GM19328 (cell line): ENCODE results near the gene HOXD9.

Experiments
- ATAC-seq: cut with Tn5 transposase; IDR thresholded peaks from one replicate; pipeline ENCODE4 v1.9.1; 2021; ENCODE audit warnings: mild to moderate bottlenecking, moderate library complexity; ENCODE audit not compliant: unreplicated experiment

Gene HOXD9

GRCh38 chr2:176164611-176165369 is 42.3 kb downstream of the HOXD9 start:
- no peak for ATAC-seq

DNA sequence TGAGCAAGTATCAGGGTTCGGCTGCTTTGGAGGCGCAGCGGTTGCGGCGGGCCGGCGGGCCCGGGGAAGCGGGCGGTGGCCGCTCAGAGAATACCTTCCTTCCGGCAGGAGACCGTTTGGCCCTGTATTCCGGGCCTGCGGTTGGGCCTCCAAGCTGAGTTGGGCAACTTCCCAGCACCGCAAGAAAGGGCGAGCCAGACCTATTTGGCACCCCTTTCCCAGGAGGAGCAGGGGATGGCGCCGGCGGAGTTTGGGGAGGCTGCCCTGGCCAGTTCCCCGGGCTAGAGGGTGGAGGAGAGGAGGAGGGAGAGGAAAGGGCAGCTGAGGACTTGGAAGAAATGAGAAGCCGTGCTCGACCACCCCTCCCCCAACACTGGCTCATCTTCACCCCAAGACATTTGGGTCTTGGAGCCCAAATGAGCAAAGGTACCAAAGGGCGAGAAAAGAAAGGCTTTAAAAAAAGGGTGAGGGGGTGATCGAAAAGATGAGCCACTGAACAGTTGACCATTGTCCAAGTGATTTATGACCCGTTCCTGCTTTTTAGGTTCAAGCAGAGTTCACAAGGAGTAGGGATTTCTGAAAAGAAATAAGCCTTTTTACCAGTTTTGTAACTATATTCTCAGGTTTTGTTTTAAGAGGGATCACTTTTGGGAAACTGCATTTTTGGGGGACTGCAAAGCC is 43.0 kb downstream of the HOXD9 start:
- ATAC-seq, result no peak

DNA sequence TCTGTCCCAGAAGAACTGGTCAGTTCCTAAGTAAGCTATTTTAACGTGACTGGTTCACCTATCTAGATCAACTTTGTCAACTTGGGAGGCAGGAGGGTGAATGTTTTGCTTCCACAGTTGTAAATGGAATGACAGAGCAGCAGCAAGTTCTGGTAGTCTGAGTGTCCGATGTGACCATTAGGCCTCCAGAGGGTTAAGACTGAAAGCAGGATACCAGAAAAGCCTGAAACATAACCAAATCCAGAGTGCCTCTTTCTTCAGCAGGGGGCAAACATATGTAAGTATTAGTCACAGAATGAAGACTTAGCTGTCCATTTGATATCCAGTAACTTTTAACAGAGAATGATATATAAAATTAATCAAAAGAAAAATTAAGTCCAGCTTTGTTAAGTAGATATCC is 43.8 kb downstream of the HOXD9 start:
- ATAC-seq, result no peak

- ATAC-seq, result no peak
Measured at GRCh38 chr2:176167398-176167797, 44.9 kb downstream of the HOXD9 start.

DNA sequence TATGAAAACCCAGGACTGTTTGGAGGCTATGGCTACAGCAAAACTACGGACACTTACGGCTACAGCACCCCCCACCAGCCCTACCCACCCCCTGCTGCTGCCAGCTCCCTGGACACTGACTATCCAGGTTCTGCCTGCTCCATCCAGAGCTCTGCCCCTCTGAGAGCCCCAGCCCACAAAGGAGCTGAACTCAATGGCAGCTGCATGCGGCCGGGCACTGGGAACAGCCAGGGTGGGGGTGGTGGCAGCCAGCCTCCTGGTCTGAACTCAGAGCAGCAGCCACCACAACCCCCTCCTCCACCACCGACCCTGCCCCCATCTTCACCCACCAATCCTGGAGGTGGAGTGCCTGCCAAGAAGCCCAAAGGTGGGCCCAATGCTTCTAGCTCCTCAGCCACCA is 46.7 kb downstream of the HOXD9 start:
- ATAC-seq, result no peak

- ATAC-seq, result no peak
Measured at GRCh38 chr2:176169711-176170110, 47.2 kb downstream of the HOXD9 start.

GRCh38 chr2:176170602-176171305 is 48.2 kb downstream of the HOXD9 start:
- no peak for ATAC-seq

GRCh38 chr2:176171351-176172006 is 49.0 kb downstream of the HOXD9 start:
- ATAC-seq, result no peak

DNA sequence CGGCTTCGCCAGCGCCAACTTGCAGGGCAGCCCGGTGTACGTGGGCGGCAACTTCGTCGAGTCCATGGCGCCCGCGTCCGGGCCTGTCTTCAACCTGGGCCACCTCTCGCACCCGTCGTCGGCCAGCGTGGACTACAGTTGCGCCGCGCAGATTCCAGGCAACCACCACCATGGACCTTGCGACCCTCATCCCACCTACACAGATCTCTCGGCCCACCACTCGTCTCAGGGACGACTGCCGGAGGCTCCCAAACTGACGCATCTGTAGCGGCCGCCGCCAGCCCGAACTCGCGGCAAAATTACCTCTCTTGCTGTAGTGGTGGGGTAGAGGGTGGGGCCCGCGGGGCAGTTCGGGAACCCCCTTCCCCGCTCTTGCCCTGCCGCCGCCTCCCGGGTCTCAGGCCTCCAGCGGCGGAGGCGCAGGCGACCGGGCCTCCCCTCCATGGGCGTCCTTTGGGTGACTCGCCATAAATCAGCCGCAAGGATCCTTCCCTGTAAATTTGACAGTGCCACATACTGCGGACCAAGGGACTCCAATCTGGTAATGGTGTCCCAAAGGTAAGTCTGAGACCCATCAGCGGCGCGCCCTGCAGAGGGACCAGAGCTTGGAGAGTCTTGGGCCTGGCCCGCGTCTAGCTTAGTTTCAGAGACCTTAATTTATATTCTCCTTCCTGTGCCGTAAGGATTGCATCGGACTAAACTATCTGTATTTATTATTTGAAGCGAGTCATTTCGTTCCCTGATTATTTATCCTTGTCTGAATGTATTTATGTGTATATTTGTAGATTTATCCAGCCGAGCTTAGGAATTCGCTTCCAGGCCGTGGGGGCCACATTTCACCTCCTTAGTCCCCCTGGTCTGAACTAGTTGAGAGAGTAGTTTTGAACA is 49.7 kb downstream of the HOXD9 start:
- no peak for ATAC-seq

DNA sequence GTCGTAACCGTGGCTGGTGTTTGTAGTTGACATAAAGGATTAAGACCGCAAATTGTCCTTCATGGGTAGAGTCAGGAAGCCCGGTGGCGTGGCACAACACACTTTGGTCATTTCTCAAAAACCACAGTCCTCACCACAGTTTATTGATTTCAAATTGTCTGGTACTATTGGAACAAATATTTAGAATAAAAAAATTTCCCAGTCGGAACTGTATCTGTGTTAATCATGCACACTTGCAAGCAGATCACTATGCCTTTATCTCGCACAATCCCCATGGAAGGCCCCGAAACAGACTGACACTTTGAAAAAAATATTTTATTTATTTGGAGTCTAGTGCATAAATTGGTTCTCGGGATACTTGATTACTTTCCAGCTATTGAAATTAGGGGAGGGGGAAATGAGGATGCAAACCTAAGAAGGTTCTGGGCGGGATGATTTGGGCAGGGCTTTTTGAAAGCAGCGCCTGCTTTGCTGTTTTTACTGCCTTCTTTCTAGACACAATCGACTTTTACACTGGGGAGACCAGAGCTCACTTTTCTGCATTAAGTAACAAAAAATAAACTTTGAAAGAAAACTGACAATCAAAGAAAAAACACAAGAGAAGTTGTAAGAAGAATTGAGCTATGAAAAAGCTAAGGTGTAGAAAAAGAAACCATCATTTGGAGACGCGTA is 50.5 kb downstream of the HOXD9 start:
- no peak for ATAC-seq

DNA sequence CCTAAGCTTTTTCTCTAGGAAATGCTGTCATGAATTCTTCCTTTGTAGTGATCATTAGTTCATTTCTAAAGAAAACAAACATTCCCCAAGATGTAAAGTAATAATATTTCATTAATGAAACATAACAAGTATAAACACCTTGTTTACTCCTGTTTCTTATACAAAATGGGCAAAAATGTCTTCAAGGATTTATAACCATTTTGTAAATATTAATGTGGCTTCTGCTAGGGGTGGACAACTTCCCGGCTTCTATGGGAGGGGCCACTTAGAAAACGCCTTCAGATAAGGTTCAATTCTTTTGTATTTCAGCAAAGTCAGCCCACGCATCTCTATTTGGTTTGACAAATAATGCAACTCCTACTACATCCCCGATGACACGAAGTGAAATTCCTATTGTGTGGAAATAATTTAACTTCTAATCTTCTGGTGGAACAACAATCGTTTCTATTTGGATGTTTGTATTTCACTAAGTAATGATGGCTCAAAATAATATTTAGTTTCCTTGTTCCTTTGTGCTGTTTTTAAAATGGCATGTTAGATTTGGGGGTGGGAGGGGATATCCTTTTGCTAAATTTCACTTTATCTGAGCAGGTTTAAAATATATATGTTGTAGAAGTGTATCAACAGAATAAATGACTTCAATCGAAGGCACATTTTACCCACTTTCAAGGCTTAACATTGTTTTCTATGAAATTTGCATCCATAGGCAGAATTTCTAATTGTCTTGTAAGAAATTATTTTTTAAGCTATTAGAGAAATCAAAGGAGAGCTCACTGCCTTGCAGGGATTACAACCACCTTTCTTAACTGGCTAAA is 51.3 kb downstream of the HOXD9 start:
- ATAC-seq, result no peak

DNA sequence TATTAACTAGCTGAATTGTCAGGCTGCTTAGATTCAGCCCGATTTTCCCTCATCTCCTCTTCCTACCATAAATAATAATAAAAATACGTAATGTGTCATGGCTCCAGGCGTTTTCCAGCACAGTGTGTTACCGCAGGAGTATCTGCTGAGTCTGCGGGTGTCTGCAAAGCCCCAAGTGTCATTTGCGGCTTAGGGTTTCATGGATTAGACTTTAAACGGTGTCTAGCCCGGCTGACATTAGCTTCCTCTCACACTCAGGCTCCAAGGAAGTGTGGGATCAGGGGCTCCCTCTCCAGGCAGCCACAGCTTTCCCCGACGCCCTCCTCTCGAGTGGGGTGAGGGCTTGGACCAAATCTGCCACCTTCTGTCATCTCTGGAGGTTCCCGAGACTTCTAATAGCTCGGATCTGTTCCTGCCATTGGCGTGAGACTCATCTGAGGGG is 51.9 kb downstream of the HOXD9 start:
- no peak for ATAC-seq
